Measurements from ENCODE around the gene SH3BGRL2. TPM values are rescaled to one million over a fixed set of nuclear protein-coding genes. Genes with fewer than 3 reads are reported as not detected.
A peak's percentile ranks its signal among the peaks of the same experiment; 100 is the strongest.

The SH3BGRL2 gene
- total and polyA plus RNA-seq, 2 experiments from 2014 or later = 8.4 to 24.5 TPM

DNA sequence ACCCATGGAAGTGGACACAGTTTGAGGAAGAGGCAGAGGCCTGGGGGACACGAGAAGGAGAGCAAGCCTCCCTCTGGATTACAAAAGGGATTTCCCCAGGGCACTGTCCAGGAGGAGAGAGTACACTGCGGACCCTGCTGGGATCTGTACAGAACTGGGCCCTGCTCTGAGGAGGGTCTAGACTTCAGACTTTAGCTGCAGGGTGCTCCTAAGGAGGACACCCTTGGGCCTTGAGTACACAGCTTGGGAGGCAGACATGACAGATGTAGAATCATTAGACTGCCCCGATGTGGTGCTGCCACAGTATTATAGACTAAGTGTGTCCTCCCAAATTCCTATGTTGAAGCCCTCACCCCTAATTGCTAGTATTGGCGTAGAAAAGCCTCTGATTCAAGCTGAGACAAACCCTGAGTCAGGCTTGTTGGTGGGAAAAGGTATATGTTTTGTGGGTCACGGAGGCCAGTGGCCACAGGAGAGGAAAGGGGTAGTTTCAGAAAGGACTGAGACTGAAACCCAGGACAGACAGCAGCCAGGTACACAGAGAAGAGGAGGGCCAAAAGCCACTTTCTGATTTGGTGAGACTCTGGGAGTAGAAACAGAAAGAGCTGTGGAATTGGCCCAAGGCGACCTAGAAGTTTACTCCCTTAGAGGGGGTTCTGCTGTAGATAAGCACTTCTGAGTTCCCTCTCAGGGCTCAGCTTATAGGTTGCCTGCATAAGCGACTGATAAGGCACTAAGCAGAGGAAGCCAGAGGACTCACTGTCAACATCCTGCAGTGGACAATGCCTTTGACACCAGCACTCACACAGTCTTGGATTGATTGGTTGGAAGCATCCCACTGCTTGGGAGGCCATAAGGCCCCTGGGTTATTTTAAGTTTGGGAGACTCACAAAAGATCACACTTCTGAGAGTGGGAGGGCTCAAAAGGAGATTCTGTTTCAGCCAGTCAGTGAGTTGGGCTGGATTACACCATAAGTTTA lies 16.5 kb upstream of the SH3BGRL2 start:
- Histone ChIP-seq H2AFZ (peak overlapping the region; percentile 66; the same call in 1 of the 2 replicates), H3F3A (replicated peaks; ENCODE audit: low read depth) (no peaks in the 10 kb centered on the region), H3K4me3 (no peak overlapping the region), H3K9me2 (ENCODE audit: insufficient read depth) (no peaks in the 10 kb centered on the region), H3K27ac (ENCODE audit: low read depth) (no peak overlapping the region), H3K27me3 (ENCODE audit: insufficient read depth) (no peaks in the 10 kb centered on the region), H3K36me3 (ENCODE audit: insufficient read depth) (no peaks in the 10 kb centered on the region), H3K4me2 (no peak overlapping the region), H3K79me2 (replicated peaks; ENCODE audit: insufficient read depth) (no peaks in the 10 kb centered on the region), H3K4me1 (ENCODE audit: insufficient read depth) (no peaks in the 10 kb centered on the region), H4K20me1 (replicated peaks; ENCODE audit: insufficient read depth) (no peaks in the 10 kb centered on the region)
- H3K4me1 Mint-ChIP-seq = peaks cover 9% of the 10 kb centered on the region; the same call in 2 of the 3 replicates
- ATAC-seq = peak; percentile 39; the same call in 2 of the 3 replicates
- no peak for DNase-seq (ENCODE audit: low spot score)
- TF ChIP-seq, protein P1, sequence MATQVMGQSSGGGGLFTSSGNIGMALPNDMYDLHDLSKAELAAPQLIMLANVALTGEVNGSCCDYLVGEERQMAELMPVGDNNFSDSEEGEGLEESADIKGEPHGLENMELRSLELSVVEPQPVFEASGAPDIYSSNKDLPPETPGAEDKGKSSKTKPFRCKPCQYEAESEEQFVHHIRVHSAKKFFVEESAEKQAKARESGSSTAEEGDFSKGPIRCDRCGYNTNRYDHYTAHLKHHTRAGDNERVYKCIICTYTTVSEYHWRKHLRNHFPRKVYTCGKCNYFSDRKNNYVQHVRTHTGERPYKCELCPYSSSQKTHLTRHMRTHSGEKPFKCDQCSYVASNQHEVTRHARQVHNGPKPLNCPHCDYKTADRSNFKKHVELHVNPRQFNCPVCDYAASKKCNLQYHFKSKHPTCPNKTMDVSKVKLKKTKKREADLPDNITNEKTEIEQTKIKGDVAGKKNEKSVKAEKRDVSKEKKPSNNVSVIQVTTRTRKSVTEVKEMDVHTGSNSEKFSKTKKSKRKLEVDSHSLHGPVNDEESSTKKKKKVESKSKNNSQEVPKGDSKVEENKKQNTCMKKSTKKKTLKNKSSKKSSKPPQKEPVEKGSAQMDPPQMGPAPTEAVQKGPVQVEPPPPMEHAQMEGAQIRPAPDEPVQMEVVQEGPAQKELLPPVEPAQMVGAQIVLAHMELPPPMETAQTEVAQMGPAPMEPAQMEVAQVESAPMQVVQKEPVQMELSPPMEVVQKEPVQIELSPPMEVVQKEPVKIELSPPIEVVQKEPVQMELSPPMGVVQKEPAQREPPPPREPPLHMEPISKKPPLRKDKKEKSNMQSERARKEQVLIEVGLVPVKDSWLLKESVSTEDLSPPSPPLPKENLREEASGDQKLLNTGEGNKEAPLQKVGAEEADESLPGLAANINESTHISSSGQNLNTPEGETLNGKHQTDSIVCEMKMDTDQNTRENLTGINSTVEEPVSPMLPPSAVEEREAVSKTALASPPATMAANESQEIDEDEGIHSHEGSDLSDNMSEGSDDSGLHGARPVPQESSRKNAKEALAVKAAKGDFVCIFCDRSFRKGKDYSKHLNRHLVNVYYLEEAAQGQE (IDR thresholded peaks at IDR 0.05; ENCODE audit: unreplicated experiment) = no peak
- no peak for TF ChIP-seq NANOG (IDR thresholded peaks at IDR 0.05; ENCODE audit: borderline replicate concordance)
- TF ChIP-seq ZNF331 (CRISPR knock-in tag; IDR thresholded peaks at IDR 0.05; ENCODE audit: low read depth) = no peak
- TF ChIP-seq EZH2phosphoT487 (IDR thresholded peaks at IDR 0.05; ENCODE audit: unreplicated experiment) = no peak
- TF ChIP-seq, protein P2, sequence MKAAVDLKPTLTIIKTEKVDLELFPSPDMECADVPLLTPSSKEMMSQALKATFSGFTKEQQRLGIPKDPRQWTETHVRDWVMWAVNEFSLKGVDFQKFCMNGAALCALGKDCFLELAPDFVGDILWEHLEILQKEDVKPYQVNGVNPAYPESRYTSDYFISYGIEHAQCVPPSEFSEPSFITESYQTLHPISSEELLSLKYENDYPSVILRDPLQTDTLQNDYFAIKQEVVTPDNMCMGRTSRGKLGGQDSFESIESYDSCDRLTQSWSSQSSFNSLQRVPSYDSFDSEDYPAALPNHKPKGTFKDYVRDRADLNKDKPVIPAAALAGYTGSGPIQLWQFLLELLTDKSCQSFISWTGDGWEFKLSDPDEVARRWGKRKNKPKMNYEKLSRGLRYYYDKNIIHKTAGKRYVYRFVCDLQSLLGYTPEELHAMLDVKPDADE (IDR thresholded peaks at IDR 0.05) = no peak
- TF ChIP-seq, protein P3, sequence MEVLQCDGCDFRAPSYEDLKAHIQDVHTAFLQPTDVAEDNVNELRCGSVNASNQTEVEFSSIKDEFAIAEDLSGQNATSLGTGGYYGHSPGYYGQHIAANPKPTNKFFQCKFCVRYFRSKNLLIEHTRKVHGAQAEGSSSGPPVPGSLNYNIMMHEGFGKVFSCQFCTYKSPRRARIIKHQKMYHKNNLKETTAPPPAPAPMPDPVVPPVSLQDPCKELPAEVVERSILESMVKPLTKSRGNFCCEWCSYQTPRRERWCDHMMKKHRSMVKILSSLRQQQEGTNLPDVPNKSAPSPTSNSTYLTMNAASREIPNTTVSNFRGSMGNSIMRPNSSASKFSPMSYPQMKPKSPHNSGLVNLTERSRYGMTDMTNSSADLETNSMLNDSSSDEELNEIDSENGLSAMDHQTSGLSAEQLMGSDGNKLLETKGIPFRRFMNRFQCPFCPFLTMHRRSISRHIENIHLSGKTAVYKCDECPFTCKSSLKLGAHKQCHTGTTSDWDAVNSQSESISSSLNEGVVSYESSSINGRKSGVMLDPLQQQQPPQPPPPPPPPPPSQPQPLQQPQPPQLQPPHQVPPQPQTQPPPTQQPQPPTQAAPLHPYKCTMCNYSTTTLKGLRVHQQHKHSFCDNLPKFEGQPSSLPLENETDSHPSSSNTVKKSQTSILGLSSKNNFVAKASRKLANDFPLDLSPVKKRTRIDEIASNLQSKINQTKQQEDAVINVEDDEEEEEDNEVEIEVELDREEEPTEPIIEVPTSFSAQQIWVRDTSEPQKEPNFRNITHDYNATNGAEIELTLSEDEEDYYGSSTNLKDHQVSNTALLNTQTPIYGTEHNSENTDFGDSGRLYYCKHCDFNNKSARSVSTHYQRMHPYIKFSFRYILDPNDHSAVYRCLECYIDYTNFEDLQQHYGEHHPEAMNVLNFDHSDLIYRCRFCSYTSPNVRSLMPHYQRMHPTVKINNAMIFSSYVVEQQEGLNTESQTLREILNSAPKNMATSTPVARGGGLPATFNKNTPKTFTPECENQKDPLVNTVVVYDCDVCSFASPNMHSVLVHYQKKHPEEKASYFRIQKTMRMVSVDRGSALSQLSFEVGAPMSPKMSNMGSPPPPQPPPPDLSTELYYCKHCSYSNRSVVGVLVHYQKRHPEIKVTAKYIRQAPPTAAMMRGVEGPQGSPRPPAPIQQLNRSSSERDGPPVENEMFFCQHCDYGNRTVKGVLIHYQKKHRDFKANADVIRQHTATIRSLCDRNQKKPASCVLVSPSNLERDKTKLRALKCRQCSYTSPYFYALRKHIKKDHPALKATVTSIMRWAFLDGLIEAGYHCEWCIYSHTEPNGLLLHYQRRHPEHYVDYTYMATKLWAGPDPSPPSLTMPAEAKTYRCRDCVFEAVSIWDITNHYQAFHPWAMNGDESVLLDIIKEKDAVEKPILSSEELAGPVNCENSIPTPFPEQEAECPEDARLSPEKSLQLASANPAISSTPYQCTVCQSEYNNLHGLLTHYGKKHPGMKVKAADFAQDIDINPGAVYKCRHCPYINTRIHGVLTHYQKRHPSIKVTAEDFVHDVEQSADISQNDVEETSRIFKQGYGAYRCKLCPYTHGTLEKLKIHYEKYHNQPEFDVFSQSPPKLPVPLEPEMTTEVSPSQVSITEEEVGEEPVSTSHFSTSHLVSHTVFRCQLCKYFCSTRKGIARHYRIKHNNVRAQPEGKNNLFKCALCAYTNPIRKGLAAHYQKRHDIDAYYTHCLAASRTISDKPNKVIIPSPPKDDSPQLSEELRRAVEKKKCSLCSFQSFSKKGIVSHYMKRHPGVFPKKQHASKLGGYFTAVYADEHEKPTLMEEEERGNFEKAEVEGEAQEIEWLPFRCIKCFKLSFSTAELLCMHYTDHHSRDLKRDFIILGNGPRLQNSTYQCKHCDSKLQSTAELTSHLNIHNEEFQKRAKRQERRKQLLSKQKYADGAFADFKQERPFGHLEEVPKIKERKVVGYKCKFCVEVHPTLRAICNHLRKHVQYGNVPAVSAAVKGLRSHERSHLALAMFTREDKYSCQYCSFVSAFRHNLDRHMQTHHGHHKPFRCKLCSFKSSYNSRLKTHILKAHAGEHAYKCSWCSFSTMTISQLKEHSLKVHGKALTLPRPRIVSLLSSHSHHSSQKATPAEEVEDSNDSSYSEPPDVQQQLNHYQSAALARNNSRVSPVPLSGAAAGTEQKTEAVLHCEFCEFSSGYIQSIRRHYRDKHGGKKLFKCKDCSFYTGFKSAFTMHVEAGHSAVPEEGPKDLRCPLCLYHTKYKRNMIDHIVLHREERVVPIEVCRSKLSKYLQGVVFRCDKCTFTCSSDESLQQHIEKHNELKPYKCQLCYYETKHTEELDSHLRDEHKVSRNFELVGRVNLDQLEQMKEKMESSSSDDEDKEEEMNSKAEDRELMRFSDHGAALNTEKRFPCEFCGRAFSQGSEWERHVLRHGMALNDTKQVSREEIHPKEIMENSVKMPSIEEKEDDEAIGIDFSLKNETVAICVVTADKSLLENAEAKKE (CRISPR knock-in tag; IDR thresholded peaks at IDR 0.05) = no peak
- TF ChIP-seq, protein P4, sequence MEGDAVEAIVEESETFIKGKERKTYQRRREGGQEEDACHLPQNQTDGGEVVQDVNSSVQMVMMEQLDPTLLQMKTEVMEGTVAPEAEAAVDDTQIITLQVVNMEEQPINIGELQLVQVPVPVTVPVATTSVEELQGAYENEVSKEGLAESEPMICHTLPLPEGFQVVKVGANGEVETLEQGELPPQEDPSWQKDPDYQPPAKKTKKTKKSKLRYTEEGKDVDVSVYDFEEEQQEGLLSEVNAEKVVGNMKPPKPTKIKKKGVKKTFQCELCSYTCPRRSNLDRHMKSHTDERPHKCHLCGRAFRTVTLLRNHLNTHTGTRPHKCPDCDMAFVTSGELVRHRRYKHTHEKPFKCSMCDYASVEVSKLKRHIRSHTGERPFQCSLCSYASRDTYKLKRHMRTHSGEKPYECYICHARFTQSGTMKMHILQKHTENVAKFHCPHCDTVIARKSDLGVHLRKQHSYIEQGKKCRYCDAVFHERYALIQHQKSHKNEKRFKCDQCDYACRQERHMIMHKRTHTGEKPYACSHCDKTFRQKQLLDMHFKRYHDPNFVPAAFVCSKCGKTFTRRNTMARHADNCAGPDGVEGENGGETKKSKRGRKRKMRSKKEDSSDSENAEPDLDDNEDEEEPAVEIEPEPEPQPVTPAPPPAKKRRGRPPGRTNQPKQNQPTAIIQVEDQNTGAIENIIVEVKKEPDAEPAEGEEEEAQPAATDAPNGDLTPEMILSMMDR (conservative IDR thresholded peaks at IDR 0.05; ENCODE audit: low read depth in 2 of 2) = no peak
- no peaks in the 10 kb centered on the region for H3K36me3 Mint-ChIP-seq (ENCODE audit: low read depth)
- no peak overlapping the region for H3K4me3 Mint-ChIP-seq
- H3K9me3 Mint-ChIP-seq = no peaks in the 10 kb centered on the region
- H3K27me3 Mint-ChIP-seq (ENCODE audit: insufficient read depth, low read depth, poor library complexity) = peaks cover 2% of the 10 kb centered on the region
- H3K27ac Mint-ChIP-seq = no peak overlapping the region; the same call in 1 of the 2 replicates
